Gastroesophageal sphincter (tissue), 4 donors: ENCODE results near the gene SLC25A47. TPM values are rescaled to one million over a fixed set of nuclear protein-coding genes. Genes with fewer than 3 reads are reported as not detected.

ENCODE experiments used
- ATAC-seq: fragments of 150-250 bp; one replicate; pipeline ENCODE4 v1.9.1; 2016; ENCODE audit warnings: mild to moderate bottlenecking, moderate library complexity
- H3K27ac ChIP-seq, 4 donors: fragments of 200-600 bp; sonication (generic) in 3 of 4; 1 replicate in 3 of 4; 2 replicates in 1 of 4; pipeline ENCODE4 v1.5.1; 2016 to 2019
- H3K27me3 ChIP-seq: fragments of 200-600 bp; sonication (generic); one replicate; pipeline ENCODE4 v1.5.1; 2019
- H3K36me3 ChIP-seq, 2 donors: fragments of 200-600 bp; sonication (generic); one replicate each; pipeline ENCODE4 v1.5.1; 2019; ENCODE audit warnings: control low read depth in 1 of 2
- H3K4me1 ChIP-seq, 3 donors: fragments of 200-600 bp; sonication (generic); 1 replicate in 2 of 3; 2 replicates in 1 of 3; pipeline ENCODE4 v1.5.1; 2016 to 2019; ENCODE audit warnings: control low read depth in 2 of 3
- H3K4me3 ChIP-seq, 2 donors: fragments of 200-600 bp; sonication (generic); one replicate each; pipeline ENCODE4 v1.5.1; 2019; ENCODE audit warnings: mild to moderate bottlenecking in 1 of 2, moderate library complexity in 1 of 2
- H3K9me3 ChIP-seq, 3 donors: fragments of 200-600 bp; sonication (generic); one replicate each; pipeline ENCODE4 v1.5.1; 2017 to 2019; ENCODE audit warnings: control low read depth in 2 of 3
- EP300 ChIP-seq: sonication (generic); formaldehyde crosslinking; IDR thresholded peaks from one replicate; pipeline ENCODE4 v1.6.1; 2017; ENCODE audit warnings: antibody characterized with exemption, mild to moderate bottlenecking
- POLR2A ChIP-seq, 2 donors: fragments of 450-650 bp; IDR thresholded peaks; one replicate each; pipeline ENCODE4 v1.6.1; 2017; ENCODE audit warnings: antibody characterized with exemption in 2 of 2, mild to moderate bottlenecking in 2 of 2, moderate library complexity in 1 of 2
- POLR2AphosphoS5 ChIP-seq: sonication (generic); formaldehyde crosslinking; IDR thresholded peaks from one replicate; pipeline ENCODE4 v1.6.1; 2017; ENCODE audit warnings: antibody characterized with exemption
- WGBS, 2 donors: methylation state at CpG; one replicate each; pipeline ENCODE4 v1.1.5; 2018; ENCODE audit warnings: low coverage in 1 of 2; 5-methylcytosine and 5-hydroxymethylcytosine counted together
- total RNA-seq, 4 donors: library from RNA; depleted of rRNA; stranded (reverse); fragments of >200 nt; gene quantifications; one replicate each; pipeline ENCODE4 v1.1.0, GENCODE V29; 2016
- TF ChIP-seq, protein P1 (sequence below), 4 experiments: fragments of 200-600 bp in 2 of 4; fragments of 450-650 bp in 2 of 4; sonication (generic) in 1 of 4; IDR thresholded peaks; one replicate each; pipeline ENCODE4 v1.5.1; 2017 to 2019; ENCODE audit warnings: antibody characterized with exemption in 4 of 4, mild to moderate bottlenecking in 2 of 4, moderate library complexity in 2 of 4

Gene SLC25A47
- total RNA-seq, 4 donors from 2014 or later: 0.31 TPM; not detected in 3

DNA sequence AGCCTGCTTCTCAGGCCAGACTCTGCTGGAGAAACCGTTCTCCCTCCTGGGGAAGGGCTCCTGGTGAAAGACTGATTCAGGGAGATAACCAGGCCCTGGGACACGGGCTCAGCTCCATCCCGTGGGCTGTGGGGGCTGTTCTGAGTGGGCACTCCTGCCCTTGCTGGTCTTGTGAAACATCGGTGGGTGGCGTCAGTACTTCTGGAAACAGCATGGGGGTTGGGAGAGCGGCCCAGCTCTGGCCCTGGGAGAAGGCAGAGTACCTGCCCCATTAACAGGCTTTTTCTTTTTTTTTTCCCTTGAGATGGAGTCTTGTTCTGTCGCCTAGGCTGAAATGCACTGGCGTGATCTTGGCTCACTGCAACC lies 786 bp downstream of the SLC25A47 start:
- no peaks in the 10 kb centered on the region for H3K9me3 ChIP-seq
- no peak overlapping the region for H3K4me3 ChIP-seq
- 100% methylated on average over 1 of the region's 8 CpGs for WGBS, 2 donors
- TF ChIP-seq POLR2AphosphoS5 (no peak), POLR2A (IDR thresholded peaks at IDR 0.05) (no peak), EP300 (no peak)
- TF ChIP-seq, protein P1, sequence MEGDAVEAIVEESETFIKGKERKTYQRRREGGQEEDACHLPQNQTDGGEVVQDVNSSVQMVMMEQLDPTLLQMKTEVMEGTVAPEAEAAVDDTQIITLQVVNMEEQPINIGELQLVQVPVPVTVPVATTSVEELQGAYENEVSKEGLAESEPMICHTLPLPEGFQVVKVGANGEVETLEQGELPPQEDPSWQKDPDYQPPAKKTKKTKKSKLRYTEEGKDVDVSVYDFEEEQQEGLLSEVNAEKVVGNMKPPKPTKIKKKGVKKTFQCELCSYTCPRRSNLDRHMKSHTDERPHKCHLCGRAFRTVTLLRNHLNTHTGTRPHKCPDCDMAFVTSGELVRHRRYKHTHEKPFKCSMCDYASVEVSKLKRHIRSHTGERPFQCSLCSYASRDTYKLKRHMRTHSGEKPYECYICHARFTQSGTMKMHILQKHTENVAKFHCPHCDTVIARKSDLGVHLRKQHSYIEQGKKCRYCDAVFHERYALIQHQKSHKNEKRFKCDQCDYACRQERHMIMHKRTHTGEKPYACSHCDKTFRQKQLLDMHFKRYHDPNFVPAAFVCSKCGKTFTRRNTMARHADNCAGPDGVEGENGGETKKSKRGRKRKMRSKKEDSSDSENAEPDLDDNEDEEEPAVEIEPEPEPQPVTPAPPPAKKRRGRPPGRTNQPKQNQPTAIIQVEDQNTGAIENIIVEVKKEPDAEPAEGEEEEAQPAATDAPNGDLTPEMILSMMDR (IDR thresholded peaks at IDR 0.05): no peak
- H3K36me3 ChIP-seq: no peaks in the 10 kb centered on the region
- no peak for ATAC-seq
- H3K27me3 ChIP-seq: no peaks in the 10 kb centered on the region
- no peaks in the 10 kb centered on the region for H3K4me1 ChIP-seq
- no peak overlapping the region for H3K27ac ChIP-seq

GRCh38 chr14:100325231-100325632 lies 2.1 kb downstream of the SLC25A47 start:
- no peaks in the 10 kb centered on the region for H3K4me1 ChIP-seq
- no peaks in the 10 kb centered on the region for H3K36me3 ChIP-seq
- 72% methylated on average over 3 of the region's 17 CpGs; no CpG with 5 or more reads in 1 of the 2 donors for WGBS, 2 donors
- H3K27ac ChIP-seq: no peak overlapping the region
- TF ChIP-seq POLR2AphosphoS5: no peak
- TF ChIP-seq, protein P1 (IDR thresholded peaks at IDR 0.05): no peak
- no peak for TF ChIP-seq EP300
- TF ChIP-seq POLR2A (IDR thresholded peaks at IDR 0.05): no peak
- no peak overlapping the region for H3K4me3 ChIP-seq
- H3K9me3 ChIP-seq: no peaks in the 10 kb centered on the region
- no peaks in the 10 kb centered on the region for H3K27me3 ChIP-seq
- no peak for ATAC-seq

DNA sequence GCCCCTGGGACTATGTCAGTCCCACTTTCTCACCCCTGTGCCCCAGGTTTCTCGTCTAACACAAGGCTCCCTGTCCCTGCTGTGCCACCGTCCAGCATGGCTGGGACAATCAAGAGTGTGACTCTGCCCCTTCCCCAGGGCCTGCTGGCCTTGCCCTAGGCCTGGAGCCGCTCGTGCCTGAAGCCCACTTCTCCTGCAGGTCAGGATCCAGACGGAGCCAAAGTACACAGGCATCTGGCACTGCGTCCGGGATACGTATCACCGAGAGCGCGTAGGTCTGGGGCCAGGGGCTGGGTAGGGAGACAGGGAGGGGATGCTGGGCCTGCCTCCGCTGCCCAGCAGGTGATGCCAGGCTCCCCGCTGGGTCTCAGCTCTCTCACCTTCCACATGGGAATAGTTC lies 2.8 kb downstream of the SLC25A47 start:
- H3K4me3 ChIP-seq: no peak overlapping the region
- no peak overlapping the region for H3K27ac ChIP-seq
- H3K27me3 ChIP-seq: no peaks in the 10 kb centered on the region
- H3K36me3 ChIP-seq: no peaks in the 10 kb centered on the region
- WGBS, 2 donors: 100% methylated on average over 1 of the region's 13 CpGs; no CpG with 5 or more reads in 1 of the 2 donors
- no peak for ATAC-seq
- no peaks in the 10 kb centered on the region for H3K9me3 ChIP-seq
- H3K4me1 ChIP-seq: no peaks in the 10 kb centered on the region
- TF ChIP-seq POLR2AphosphoS5 (no peak), EP300 (no peak), POLR2A (IDR thresholded peaks at IDR 0.05) (no peak)
- TF ChIP-seq, protein P1 (IDR thresholded peaks at IDR 0.05): no peak

DNA sequence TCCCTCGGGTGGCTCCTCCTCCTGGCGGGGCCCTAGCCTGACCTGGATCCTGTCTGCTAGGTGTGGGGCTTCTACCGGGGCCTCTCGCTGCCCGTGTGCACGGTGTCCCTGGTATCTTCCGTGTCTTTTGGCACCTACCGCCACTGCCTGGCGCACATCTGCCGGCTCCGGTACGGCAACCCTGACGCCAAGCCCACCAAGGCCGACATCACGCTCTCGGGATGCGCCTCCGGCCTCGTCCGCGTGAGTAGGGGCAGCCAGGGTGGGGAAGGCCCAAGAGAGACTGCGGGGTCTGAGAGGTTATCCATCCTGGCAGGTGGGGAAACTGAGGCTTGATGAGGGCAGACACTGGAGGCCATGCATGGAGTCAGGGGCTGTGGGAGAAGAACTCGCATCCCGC lies 4.0 kb downstream of the SLC25A47 start:
- no peaks in the 10 kb centered on the region for H3K27me3 ChIP-seq
- no peak for ATAC-seq
- H3K4me1 ChIP-seq: no peaks in the 10 kb centered on the region
- no peaks in the 10 kb centered on the region for H3K9me3 ChIP-seq
- peaks cover 0 to 3% of the 10 kb centered on the region in 2 donors for H3K36me3 ChIP-seq
- no peak overlapping the region for H3K27ac ChIP-seq
- WGBS, 2 donors: no CpG with 5 or more reads among the region's 24 CpGs
- H3K4me3 ChIP-seq: no peak overlapping the region
- no peak for TF ChIP-seq EP300
- TF ChIP-seq, protein P1 (IDR thresholded peaks at IDR 0.05): no peak
- no peak for TF ChIP-seq POLR2A (IDR thresholded peaks at IDR 0.05)
- no peak for TF ChIP-seq POLR2AphosphoS5

DNA sequence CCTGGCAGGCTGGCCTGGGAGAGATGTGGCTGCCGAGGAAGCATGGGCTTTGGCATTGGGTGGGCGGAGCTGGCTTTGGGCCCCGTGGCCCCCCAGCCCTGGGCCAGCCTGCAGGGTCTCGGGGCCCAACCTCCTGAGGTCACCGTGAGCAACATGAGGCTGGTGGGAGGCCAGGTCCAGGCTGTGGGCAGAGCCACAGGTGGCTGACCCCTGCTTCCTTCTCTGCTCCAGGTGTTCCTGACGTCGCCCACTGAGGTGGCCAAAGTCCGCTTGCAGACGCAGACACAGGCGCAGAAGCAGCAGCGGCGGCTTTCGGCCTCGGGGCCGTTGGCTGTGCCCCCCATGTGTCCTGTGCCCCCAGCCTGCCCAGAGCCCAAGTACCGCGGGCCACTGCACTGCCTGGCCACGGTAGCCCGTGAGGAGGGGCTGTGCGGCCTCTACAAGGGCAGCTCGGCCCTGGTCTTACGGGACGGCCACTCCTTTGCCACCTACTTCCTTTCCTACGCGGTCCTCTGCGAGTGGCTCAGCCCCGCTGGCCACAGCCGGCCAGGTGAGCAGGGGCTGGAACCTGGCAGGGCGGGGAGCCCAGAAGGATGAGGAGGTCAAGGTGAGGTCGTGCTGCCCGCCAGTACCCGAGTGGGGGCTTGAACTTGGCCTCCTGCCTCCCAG lies 5.5 kb downstream of the SLC25A47 start:
- no peak for TF ChIP-seq POLR2AphosphoS5
- TF ChIP-seq POLR2A (IDR thresholded peaks at IDR 0.05): no peak
- 71 to 100% methylated on average over 1 to 6 of the region's 32 CpGs for WGBS, 2 donors
- H3K9me3 ChIP-seq: no peaks in the 10 kb centered on the region
- H3K36me3 ChIP-seq: peaks cover 0 to 18% of the 10 kb centered on the region in 2 donors
- H3K27ac ChIP-seq: no peak overlapping the region
- H3K4me1 ChIP-seq: no peaks in the 10 kb centered on the region
- no peak for ATAC-seq
- H3K4me3 ChIP-seq: no peak overlapping the region
- H3K27me3 ChIP-seq: no peaks in the 10 kb centered on the region
